ENCODE results near the gene CYP39A1. TPM values are rescaled to one million over a fixed set of nuclear protein-coding genes. Genes with fewer than 3 reads are reported as not detected.

Gene CYP39A1
- total and polyA plus RNA-seq, 2 donors (not counting 1 experiment from before 2014, with no cell fraction given) = 0.49 to 3.8 TPM

DNA sequence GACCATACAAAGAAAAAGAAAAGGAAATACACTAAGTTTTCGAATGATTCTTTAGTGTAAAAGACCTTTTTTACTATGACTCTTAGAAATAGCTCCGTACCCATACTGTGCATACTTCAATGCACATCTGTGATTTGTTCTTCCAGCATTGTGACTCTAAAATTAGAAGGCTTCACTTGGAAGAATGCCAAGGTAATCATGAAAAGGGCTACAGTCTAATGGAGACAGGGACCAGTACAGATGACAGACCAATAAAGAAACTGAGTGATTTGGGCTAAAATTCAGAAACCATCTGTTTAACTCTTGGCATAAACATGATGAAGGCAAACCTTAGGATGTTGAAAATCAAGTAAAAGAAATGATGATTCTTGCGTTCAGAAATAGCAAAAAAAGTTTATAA, 46.3 kb downstream of the CYP39A1 start:
- no peak overlapping the region for H3K27ac ChIP-seq (ENCODE audit: insufficient read depth, low read length)
- no peak overlapping the region for H3K4me2 ChIP-seq (ENCODE audit: extremely low read depth, insufficient read depth, low read length)
- no peak overlapping the region for H3K9ac ChIP-seq (ENCODE audit: insufficient read depth, low read length)
- no peaks in the 10 kb centered on the region for H3K36me3 ChIP-seq (ENCODE audit: control insufficient read depth, insufficient read depth, low read length)
- H3K4me1 ChIP-seq (ENCODE audit: control insufficient read depth, extremely low read depth, insufficient read depth, low read length) = no peaks in the 10 kb centered on the region
- peak in 1 of 2 donors; percentile 5 for DNase-seq (ENCODE audit: low read depth in 2 of 2)
- H4K20me1 ChIP-seq (ENCODE audit: control insufficient read depth, extremely low read depth, insufficient read depth, low read length) = no peaks in the 10 kb centered on the region
- H3K27me3 ChIP-seq (ENCODE audit: control insufficient read depth, insufficient read depth, low read length) = no peaks in the 10 kb centered on the region
- H2AFZ ChIP-seq (ENCODE audit: low read length) = no peak overlapping the region
- no peak overlapping the region for H3K4me3 ChIP-seq (replicated peaks in 1 of 4; ENCODE audit: control extremely low read depth in 1 of 4, insufficient read depth in 1 of 4, low read depth in 3 of 4, low read length in 4 of 4)
- TF ChIP-seq EZH2 (IDR thresholded peaks at IDR 0.05; ENCODE audit: low read length, missing control alignments) = no peak
- no peaks in the 10 kb centered on the region for H3K79me2 ChIP-seq (ENCODE audit: control insufficient read depth, insufficient read depth, low read length)
- no peaks in the 10 kb centered on the region for H3K9me3 ChIP-seq (ENCODE audit: control insufficient read depth, insufficient read depth, low read depth, low read length)

DNA sequence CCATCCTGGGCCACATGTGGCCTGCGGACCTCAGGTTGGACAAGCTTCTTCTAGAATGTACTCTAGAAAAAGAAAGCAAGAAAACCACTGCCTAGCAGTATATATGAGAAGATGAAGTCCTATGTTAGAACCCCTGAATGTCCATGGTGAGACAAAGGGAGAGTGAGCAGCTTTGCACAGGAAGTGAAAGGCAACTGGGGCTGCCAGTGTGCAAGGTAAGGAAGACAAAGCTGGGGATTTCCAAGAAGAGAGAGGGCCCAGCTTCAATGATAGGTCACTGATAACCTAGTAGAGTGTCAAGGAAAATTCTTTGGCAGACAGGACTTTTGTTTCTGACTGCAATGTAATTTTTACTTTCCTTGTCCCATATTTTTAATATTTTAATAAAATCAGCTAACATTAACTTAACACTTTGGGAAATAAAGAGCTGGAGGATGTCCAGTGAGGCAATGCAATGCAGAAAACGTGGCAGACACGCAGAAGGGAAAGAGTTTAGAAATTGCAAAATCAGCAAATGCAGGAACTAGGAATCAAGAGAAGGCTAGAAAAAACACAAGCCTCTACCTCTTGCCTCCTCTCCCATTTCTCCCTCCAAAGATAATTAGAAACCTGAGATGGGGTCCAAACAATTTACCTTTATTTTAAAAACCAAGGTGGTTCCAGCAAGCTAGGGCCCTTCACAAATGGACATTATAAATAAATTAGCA, 47.4 kb downstream of the CYP39A1 start:
- Histone ChIP-seq H3K36me3 (ENCODE audit: control insufficient read depth, insufficient read depth, low read length) (no peaks in the 10 kb centered on the region), H2AFZ (ENCODE audit: low read length) (no peak overlapping the region), H4K20me1 (ENCODE audit: control insufficient read depth, extremely low read depth, insufficient read depth, low read length) (no peaks in the 10 kb centered on the region), H3K4me2 (ENCODE audit: extremely low read depth, insufficient read depth, low read length) (no peak overlapping the region), H3K27me3 (ENCODE audit: control insufficient read depth, insufficient read depth, low read length) (no peaks in the 10 kb centered on the region), H3K4me3 (replicated peaks in 1 of 4; ENCODE audit: control extremely low read depth in 1 of 4, insufficient read depth in 1 of 4, low read depth in 3 of 4, low read length in 4 of 4) (no peak overlapping the region), H3K27ac (ENCODE audit: insufficient read depth, low read length) (no peak overlapping the region), H3K9me3 (ENCODE audit: control insufficient read depth, insufficient read depth, low read depth, low read length) (no peaks in the 10 kb centered on the region), H3K4me1 (ENCODE audit: control insufficient read depth, extremely low read depth, insufficient read depth, low read length) (no peaks in the 10 kb centered on the region), H3K79me2 (ENCODE audit: control insufficient read depth, insufficient read depth, low read length) (no peaks in the 10 kb centered on the region), H3K9ac (ENCODE audit: insufficient read depth, low read length) (no peak overlapping the region)
- TF ChIP-seq, protein P1, sequence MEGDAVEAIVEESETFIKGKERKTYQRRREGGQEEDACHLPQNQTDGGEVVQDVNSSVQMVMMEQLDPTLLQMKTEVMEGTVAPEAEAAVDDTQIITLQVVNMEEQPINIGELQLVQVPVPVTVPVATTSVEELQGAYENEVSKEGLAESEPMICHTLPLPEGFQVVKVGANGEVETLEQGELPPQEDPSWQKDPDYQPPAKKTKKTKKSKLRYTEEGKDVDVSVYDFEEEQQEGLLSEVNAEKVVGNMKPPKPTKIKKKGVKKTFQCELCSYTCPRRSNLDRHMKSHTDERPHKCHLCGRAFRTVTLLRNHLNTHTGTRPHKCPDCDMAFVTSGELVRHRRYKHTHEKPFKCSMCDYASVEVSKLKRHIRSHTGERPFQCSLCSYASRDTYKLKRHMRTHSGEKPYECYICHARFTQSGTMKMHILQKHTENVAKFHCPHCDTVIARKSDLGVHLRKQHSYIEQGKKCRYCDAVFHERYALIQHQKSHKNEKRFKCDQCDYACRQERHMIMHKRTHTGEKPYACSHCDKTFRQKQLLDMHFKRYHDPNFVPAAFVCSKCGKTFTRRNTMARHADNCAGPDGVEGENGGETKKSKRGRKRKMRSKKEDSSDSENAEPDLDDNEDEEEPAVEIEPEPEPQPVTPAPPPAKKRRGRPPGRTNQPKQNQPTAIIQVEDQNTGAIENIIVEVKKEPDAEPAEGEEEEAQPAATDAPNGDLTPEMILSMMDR (conservative IDR thresholded peaks at IDR 0.05 in 1 of 2, IDR thresholded peaks at IDR 0.05 in 1 of 2; ENCODE audit: low read depth in 1 of 2, low read length in 2 of 2) = no peak
- no peak for TF ChIP-seq EZH2 (IDR thresholded peaks at IDR 0.05; ENCODE audit: low read length, missing control alignments)
- DNase-seq (ENCODE audit: low read depth in 2 of 2) = no peak

DNA sequence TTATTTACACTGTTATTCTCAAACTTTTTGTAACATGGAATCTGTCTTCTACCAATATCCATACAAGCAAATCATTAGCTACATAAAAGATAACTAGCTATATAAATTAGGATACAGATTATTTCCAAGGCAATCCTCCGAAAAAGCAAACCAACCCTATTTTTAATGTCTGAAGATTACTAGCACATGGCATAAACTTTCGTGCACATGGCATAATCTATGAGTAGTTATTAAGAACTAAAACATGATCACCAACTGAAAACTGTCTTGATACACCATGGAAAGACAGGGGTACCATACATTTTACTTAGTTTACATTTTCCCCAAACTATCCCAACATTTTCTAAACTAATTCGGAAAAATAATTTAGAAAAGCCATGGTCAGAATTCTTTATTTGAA, 54.4 kb downstream of the CYP39A1 start:
- Histone ChIP-seq H3K79me2 (ENCODE audit: control insufficient read depth, insufficient read depth, low read length) (no peaks in the 10 kb centered on the region), H3K4me3 (replicated peaks in 1 of 4; ENCODE audit: control extremely low read depth in 1 of 4, insufficient read depth in 1 of 4, low read depth in 3 of 4, low read length in 4 of 4) (no peak overlapping the region), H3K9ac (ENCODE audit: insufficient read depth, low read length) (no peak overlapping the region), H3K9me3 (ENCODE audit: control insufficient read depth, insufficient read depth, low read depth, low read length) (no peaks in the 10 kb centered on the region), H3K27me3 (ENCODE audit: control insufficient read depth, insufficient read depth, low read length) (no peaks in the 10 kb centered on the region), H3K27ac (ENCODE audit: insufficient read depth, low read length) (no peak overlapping the region), H4K20me1 (ENCODE audit: control insufficient read depth, extremely low read depth, insufficient read depth, low read length) (no peaks in the 10 kb centered on the region), H2AFZ (ENCODE audit: low read length) (no peak overlapping the region), H3K4me2 (ENCODE audit: extremely low read depth, insufficient read depth, low read length) (no peak overlapping the region), H3K36me3 (ENCODE audit: control insufficient read depth, insufficient read depth, low read length) (no peaks in the 10 kb centered on the region), H3K4me1 (ENCODE audit: control insufficient read depth, extremely low read depth, insufficient read depth, low read length) (no peaks in the 10 kb centered on the region)
- no peak for DNase-seq (ENCODE audit: low read depth in 2 of 2)
- TF ChIP-seq, protein P1 (conservative IDR thresholded peaks at IDR 0.05 in 1 of 2, IDR thresholded peaks at IDR 0.05 in 1 of 2; ENCODE audit: low read depth in 1 of 2, low read length in 2 of 2) = no peak
- TF ChIP-seq EZH2 (IDR thresholded peaks at IDR 0.05; ENCODE audit: low read length, missing control alignments) = no peak

Measured in fibroblast of lung (primary cell).